PC-9 (cell line): ENCODE measurements around the gene LRGUK.

Source experiments
- EZH2 ChIP-seq: fragments of 200-600 bp; sonication (generic); IDR thresholded peaks from 2 replicates; pipeline ENCODE4 v1.8.0; 2017; ENCODE audit warnings: antibody characterized with exemption, low read depth
- TF ChIP-seq, protein P1 (sequence below): fragments of 200-600 bp; sonication (generic); conservative IDR thresholded peaks from 2 replicates; pipeline ENCODE4 v1.6.1; 2017; ENCODE audit warnings: mixed run types, antibody characterized with exemption, mild to moderate bottlenecking, moderate library complexity

DNA sequence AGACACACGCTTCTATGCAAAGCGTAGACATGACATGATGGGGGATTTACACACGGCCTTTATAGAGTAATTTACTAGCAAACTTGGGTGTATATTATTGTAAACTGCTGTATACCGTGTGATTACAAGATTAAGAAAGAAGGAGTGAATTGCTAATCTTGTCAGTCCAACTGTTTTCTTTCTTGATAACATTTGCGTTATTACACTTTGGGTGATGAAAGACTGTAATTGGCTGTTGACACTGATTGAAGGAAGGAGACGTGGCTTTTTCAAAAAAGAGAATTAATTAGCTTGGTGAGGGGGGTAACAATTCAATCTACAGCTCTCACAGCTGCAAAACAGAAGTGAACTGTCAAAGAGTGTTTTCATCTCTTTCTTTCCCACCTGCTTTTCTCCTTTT, 156.9 kb downstream of the LRGUK start:
- TF ChIP-seq, protein P1, sequence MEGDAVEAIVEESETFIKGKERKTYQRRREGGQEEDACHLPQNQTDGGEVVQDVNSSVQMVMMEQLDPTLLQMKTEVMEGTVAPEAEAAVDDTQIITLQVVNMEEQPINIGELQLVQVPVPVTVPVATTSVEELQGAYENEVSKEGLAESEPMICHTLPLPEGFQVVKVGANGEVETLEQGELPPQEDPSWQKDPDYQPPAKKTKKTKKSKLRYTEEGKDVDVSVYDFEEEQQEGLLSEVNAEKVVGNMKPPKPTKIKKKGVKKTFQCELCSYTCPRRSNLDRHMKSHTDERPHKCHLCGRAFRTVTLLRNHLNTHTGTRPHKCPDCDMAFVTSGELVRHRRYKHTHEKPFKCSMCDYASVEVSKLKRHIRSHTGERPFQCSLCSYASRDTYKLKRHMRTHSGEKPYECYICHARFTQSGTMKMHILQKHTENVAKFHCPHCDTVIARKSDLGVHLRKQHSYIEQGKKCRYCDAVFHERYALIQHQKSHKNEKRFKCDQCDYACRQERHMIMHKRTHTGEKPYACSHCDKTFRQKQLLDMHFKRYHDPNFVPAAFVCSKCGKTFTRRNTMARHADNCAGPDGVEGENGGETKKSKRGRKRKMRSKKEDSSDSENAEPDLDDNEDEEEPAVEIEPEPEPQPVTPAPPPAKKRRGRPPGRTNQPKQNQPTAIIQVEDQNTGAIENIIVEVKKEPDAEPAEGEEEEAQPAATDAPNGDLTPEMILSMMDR, result no peak
- no peak for TF ChIP-seq EZH2
